ENCODE measurements around the gene MCAM.

MCAM gene

GRCh38 chr11:119324189-119324588 is 7.3 kb upstream of the MCAM start:
- DNase-seq: no peak

DNA sequence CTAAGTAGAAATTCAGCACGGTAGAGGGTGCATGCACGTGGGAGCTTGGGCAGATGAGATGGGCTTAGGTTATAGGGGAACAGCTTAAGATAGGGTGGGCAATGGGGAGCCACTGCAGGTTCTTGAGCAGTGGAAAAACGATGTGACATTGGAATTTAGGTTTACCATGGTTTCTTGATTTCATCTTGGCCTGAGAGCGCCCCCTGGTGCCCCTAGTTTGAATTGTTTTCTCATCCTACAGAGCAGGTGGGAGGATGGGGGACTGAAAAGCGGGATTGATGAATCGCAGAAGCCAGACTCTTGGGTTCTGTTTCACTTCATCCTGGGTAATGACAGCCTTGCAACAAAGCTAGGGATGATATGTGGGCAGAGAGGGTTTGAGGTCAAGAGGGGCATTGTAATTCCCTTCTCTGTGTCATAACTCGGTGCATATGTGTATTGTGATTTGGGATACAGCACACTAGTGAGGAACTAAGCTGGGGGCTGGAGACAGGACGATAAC is 6.7 kb upstream of the MCAM start:
- peak; percentile 70 to 74 for DNase-seq

GRCh38 chr11:119322921-119323531 is 6.1 kb upstream of the MCAM start:
- DNase-seq: no peak

GRCh38 chr11:119322360-119322739 is 5.4 kb upstream of the MCAM start:
- no peak for DNase-seq

GRCh38 chr11:119320776-119321524 is 4.0 kb upstream of the MCAM start:
- peak in 1 of 2 donors; percentile 18 for DNase-seq

- no peak for DNase-seq
Measured at GRCh38 chr11:119320240-119320775, 3.4 kb upstream of the MCAM start.

GRCh38 chr11:119319700-119320239 is 2.8 kb upstream of the MCAM start:
- no peak for DNase-seq

GRCh38 chr11:119319136-119319699 is 2.3 kb upstream of the MCAM start:
- no peak for DNase-seq

- DNase-seq: peak; percentile 27 to 52
Measured at GRCh38 chr11:119318240-119319135, 1.6 kb upstream of the MCAM start.

- DNase-seq: no peak
Measured at GRCh38 chr11:119317592-119318239, 786 bp upstream of the MCAM start.

DNA sequence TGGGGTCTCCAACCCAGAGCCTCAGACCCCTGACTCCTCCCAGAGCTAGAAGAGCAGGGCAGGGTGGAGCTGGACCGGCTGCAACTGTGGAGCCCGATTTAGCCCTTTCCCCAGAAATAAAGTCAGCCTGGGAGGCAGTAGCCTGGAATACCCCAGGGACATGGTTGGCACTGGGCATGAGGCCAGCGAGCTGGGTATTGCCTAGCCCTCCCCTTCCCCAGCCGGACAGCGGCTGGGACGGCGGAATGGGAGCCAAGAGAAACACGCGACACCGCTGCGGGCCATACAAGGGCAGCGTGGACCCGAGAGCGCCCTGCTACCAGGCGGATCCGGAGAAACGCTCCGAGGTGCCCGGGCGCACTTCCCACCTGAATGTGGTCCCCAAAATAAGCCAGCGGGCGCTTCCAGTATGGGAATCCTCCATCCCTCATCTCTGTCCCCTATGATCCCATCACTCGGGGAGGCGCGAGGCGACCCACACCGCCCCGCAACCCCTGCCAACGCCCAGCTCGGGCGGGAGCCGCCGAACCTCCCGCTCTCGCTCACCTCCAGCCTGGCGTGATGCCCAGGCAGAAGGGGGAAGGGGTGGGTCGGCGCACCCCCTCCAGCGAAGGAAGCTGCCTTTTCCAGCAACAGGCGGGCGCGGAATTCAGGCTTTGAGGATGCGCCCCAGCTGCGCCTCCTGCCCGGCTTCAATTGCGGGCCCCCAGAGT is 758 bp downstream of the MCAM start:
- DNase-seq: no peak

DNA sequence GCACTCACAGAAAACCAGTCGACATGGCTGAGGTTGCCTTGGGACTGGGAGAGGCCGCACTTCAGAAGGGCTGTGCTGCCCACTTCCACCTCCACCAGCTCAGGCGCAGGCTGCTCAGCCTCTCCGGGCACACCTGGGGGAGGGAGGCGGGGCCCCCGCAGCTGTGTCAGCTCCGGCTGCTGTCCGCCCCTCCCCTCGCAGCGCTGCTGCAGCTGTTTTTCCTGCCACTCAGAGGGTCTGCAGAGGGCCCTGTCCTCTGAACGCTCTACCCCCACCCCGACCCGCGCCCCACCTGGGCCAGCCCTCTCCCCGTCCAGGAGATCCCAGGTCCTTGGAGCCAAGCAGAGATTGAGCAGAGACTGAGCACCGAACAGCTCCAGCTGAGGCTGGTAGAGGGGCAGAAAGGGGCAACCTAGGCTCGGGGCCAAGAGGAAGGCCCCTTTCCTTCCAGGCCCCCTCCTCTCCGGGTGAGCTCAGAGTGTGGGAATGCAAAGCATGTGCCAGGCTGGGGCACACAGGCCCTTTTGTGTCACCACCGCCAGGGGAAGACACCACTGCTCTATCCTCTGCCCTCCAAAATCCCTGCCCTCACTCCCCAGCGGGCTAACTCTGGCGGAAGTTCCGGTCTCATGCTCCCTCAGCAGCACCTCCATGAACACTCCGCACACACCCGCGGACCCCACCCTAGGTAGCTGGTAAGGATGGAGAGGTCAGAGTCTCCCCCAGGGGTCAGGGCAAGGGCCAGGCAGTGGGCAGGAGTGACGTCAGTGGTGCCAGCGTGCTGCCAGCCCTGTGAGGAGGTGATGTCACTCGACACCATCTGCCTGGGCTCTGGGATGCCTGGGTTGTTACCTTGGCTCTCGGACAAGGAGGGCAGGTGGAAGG is 1.6 kb downstream of the MCAM start:
- no peak for DNase-seq

GRCh38 chr11:119314726-119315125 is 2.2 kb downstream of the MCAM start:
- no peak for DNase-seq

GRCh38 chr11:119310682-119311052 is 6.3 kb downstream of the MCAM start:
- DNase-seq: no peak

- no peak for DNase-seq
Measured at GRCh38 chr11:119309953-119310681, 6.8 kb downstream of the MCAM start.

DNA sequence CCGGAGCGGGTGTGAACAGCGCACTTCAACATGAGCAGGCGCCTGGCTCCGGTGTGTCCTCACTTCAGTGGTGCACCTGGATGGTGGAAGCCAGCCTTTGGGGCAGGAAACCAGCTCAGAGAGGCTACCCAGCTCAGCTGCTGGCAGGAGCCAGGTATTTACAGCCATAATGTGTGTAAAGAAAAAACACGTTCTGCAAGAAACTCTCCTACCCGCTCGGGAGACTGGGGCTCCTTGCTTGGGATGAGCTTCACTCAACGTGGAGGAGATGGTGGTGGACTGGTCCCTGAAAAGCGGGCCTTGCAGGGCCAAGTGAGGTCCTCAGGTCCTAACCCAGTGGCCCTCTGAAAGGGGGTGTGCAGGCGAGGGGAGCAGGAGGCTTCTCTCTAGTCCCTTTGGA is 7.5 kb downstream of the MCAM start:
- no peak for DNase-seq

GRCh38 chr11:119307974-119308373 is 9.0 kb downstream of the MCAM start:
- no peak for DNase-seq

GRCh38 chr11:119307219-119307618 is 9.7 kb downstream of the MCAM start:
- DNase-seq: no peak

GRCh38 chr11:119306373-119306890 is 10.5 kb downstream of the MCAM start:
- DNase-seq: peak; percentile 17 to 49

Measured in inflammatory macrophage (primary cell).